ENCODE measurements around the gene BLTP3A. TPM values are rescaled to one million over a fixed set of nuclear protein-coding genes. Genes with fewer than 3 reads are reported as not detected.
"Not testable (repeated sequence)": the region's sequence is repeated elsewhere in the genome, so short reads cannot be mapped to it uniquely, and the experiment has no call there.

The BLTP3A gene
- total and polyA plus RNA-seq, 2 donors from 2014 or later, result 2.4 to 12.4 TPM

- no peak overlapping the region for H3K27ac ChIP-seq (ENCODE audit: low read depth in 2 of 2, low read length in 2 of 2)
- H3K4me3 ChIP-seq (ENCODE audit: low read length in 3 of 3), result no peak overlapping the region
- H3K4me1 ChIP-seq (ENCODE audit: control insufficient read depth in 2 of 3, insufficient read depth in 2 of 3, low read depth in 1 of 3, low read length in 3 of 3), result peaks cover 0 to 5% (median 0%) of the 10 kb centered on the region in 3 donors
- H3K9ac ChIP-seq (ENCODE audit: low read length in 3 of 3), result no peak overlapping the region
- no peaks in the 10 kb centered on the region for H3K27me3 ChIP-seq (ENCODE audit: control insufficient read depth, insufficient read depth, low read length)
- DNase-seq (no peak), FAIRE-seq (no peak)
- H3K9me3 ChIP-seq (ENCODE audit: control insufficient read depth in 2 of 3, insufficient read depth in 1 of 3, low read length in 3 of 3), result no peaks in the 10 kb centered on the region
- TF ChIP-seq CTCF (IDR thresholded peaks at IDR 0.05; ENCODE audit: borderline replicate concordance, extremely low read depth, insufficient read depth), result no peak
- H3K36me3 ChIP-seq (ENCODE audit: control insufficient read depth in 2 of 3, insufficient read depth in 3 of 3, low read length in 3 of 3), result peaks cover 2 to 5% (median 4%) of the 10 kb centered on the region in 3 donors
- intact Hi-C loops (cut with DNase I), result no loop called here
These were observed 25.6 kb downstream of the BLTP3A start for GRCh38 chr6:34817446-34817845.

GRCh38 chr6:34818872-34819570 lies 27.1 kb downstream of the BLTP3A start:
- H3K27me3 ChIP-seq (ENCODE audit: control insufficient read depth, insufficient read depth, low read length); H3K9ac ChIP-seq (ENCODE audit: low read length in 3 of 3); H3K27ac ChIP-seq (ENCODE audit: low read depth in 2 of 2, low read length in 2 of 2); intact Hi-C loops (cut with DNase I); H3K4me1 ChIP-seq (ENCODE audit: control insufficient read depth in 2 of 3, insufficient read depth in 2 of 3, low read depth in 1 of 3, low read length in 3 of 3); H3K4me3 ChIP-seq (ENCODE audit: low read length in 3 of 3); DNase-seq; FAIRE-seq; H3K9me3 ChIP-seq (ENCODE audit: control insufficient read depth in 2 of 3, insufficient read depth in 1 of 3, low read length in 3 of 3): not testable (repeated sequence)
- peaks cover 2 to 13% (median 10%) of the 10 kb centered on the region in 3 donors for H3K36me3 ChIP-seq (ENCODE audit: control insufficient read depth in 2 of 3, insufficient read depth in 3 of 3, low read length in 3 of 3)

- Histone ChIP-seq H3K4me3 (ENCODE audit: low read length in 3 of 3) (no peak overlapping the region), H3K9me3 (ENCODE audit: control insufficient read depth in 2 of 3, insufficient read depth in 1 of 3, low read length in 3 of 3) (no peaks in the 10 kb centered on the region), H3K27me3 (ENCODE audit: control insufficient read depth, insufficient read depth, low read length) (no peaks in the 10 kb centered on the region), H3K9ac (ENCODE audit: low read length in 3 of 3) (no peak overlapping the region), H3K36me3 (ENCODE audit: control insufficient read depth in 2 of 3, insufficient read depth in 3 of 3, low read length in 3 of 3) (peaks cover 2 to 13% (median 10%) of the 10 kb centered on the region in 3 donors), H3K4me1 (ENCODE audit: control insufficient read depth in 2 of 3, insufficient read depth in 2 of 3, low read depth in 1 of 3, low read length in 3 of 3) (peaks cover 0 to 5% (median 0%) of the 10 kb centered on the region in 3 donors), H3K27ac (ENCODE audit: low read depth in 2 of 2, low read length in 2 of 2) (no peak overlapping the region)
- TF ChIP-seq CTCF (IDR thresholded peaks at IDR 0.05; ENCODE audit: borderline replicate concordance, extremely low read depth, insufficient read depth), result no peak
- FAIRE-seq (no peak), DNase-seq (peak in 1 of 5 donors; percentile 9)
- intact Hi-C loops (cut with DNase I), result no loop called here
These were observed 27.9 kb downstream of the BLTP3A start for GRCh38 chr6:34819571-34820480.

- intact Hi-C loops (cut with DNase I), result no loop called here
- no peak for TF ChIP-seq CTCF (IDR thresholded peaks at IDR 0.05; ENCODE audit: borderline replicate concordance, extremely low read depth, insufficient read depth)
- Histone ChIP-seq H3K27me3 (ENCODE audit: control insufficient read depth, insufficient read depth, low read length) (no peaks in the 10 kb centered on the region), H3K36me3 (ENCODE audit: control insufficient read depth in 2 of 3, insufficient read depth in 3 of 3, low read length in 3 of 3) (peaks cover under 1 to 4% (median 2%) of the 10 kb centered on the region in 3 donors), H3K9ac (ENCODE audit: low read length in 3 of 3) (no peak overlapping the region), H3K27ac (ENCODE audit: low read depth in 2 of 2, low read length in 2 of 2) (no peak overlapping the region), H3K4me1 (ENCODE audit: control insufficient read depth in 2 of 3, insufficient read depth in 2 of 3, low read depth in 1 of 3, low read length in 3 of 3) (no peaks in the 10 kb centered on the region), H3K4me3 (ENCODE audit: low read length in 3 of 3) (no peak overlapping the region), H3K9me3 (ENCODE audit: control insufficient read depth in 2 of 3, insufficient read depth in 1 of 3, low read length in 3 of 3) (no peaks in the 10 kb centered on the region)
- DNase-seq (no peak), FAIRE-seq (no peak)
These were observed 37.3 kb downstream of the BLTP3A start for GRCh38 chr6:34829137-34829536.

All from kidney (tissue), 14 donors.